Right forelimb (tissue), 1 donor: ENCODE measurements around the gene EHD3.
"Not testable (repeated sequence)": the region's sequence is repeated elsewhere in the genome, so short reads cannot be mapped to it uniquely, and the experiment has no call there.

ENCODE experiments used
- DNase-seq: peaks from one replicate; pipeline ENCODE4 v3.0.0-alpha.2; 2018

EHD3 gene

DNA sequence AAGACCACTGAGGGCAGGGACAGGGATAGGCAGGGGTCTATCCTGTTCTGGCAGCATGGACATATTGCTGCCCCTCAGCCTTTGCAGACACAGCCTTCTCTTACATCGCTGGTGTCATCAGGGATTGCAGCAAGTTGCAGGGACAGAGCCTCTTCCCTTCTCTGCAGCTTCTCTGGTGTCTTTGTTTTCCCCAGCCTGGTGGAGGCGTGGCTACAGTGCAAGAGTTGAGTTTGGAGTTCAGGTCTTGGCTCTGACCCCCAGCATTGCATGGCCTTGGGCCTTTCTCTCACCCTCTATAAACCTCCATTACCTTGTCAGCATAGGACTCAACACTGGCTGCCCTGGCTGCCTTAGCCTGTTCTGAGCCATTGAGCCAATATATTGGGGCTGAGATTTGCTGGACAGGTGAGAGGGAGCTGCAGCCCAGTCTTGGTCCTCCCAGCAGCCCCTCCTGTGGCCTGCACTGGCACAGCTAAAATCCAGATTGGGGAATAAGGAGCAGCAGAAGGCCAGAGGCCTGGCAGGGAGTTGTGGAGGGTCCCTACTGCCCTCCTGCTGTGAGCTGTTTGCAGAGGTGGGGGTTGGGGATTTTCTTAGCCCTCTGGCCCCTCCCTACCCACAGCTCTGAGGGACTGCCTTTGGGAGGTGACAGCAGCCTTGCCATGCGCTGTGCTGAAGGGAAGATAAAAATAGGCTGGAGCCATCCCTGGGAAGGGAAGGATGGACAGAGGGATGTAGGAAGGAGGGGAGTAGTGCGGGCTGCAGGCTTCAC lies 22.8 kb downstream of the EHD3 start:
- no peak for DNase-seq

DNA sequence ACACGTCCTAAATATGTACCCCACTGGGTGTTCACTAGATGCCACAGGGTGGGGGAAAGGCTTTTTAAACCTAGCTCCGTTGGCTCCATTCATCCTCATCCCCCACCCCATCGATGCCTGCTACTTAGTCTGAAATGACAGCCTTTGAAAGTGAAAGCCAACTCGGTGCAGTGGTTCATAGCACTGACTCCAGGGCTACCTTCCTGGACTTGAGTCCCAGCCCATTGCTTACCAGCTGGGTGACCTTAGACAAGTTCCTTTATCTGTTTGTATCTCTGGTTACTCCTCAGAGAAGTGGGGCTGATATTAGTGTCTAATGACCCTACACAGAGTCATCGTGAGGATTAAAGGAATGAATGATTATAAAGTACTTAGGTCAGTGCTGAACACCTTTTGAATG lies 24.4 kb downstream of the EHD3 start:
- no peak for DNase-seq

DNA sequence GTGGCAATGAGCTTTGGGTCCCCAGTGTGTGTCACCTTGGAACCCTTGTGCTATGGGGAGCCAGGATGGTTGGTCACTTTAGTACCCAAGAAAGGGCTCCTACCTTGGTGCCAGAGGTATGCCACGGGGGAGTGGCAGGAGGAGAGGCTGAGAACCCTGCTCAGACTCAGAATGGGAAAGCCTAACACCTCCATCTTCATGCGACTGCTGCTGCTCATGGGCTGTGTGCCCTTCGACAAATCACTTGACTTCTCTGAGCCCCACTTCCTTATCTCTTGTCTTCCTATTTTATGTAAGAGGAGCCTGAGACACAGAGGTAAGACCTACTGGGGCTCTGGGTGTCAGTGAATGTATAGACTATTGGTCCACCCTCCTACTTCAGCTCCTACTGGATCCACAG lies 25.1 kb downstream of the EHD3 start:
- no peak for DNase-seq

DNA sequence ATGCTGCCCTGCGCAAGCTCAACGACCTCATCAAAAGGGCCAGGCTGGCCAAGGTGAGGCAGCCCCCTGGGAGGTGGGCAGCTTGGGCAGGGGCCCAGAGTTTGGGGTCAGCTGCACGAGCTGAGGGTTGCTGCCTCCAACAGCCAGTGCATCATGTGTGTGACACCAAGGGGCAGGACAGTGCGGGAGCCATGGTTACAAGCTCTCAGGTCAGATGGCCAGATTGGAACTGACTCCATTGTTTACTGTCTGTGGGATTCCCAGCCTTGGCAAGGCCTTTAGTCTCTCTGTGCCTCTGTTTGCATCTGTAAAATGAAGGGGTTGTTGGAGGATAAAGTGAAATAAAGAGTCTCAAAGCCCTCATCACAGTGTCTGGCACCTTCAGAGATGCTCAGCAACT lies 26.9 kb downstream of the EHD3 start:
- DNase-seq: no peak

- DNase-seq: no peak
Observed at GRCh38 chr2:31263636-31264190, 29.8 kb downstream of the EHD3 start.

GRCh38 chr2:31265234-31265633 lies 31.3 kb downstream of the EHD3 start:
- DNase-seq: no peak

- DNase-seq: no peak
Observed at GRCh38 chr2:31266804-31267203, 32.9 kb downstream of the EHD3 start.

GRCh38 chr2:31267437-31268120 lies 33.6 kb downstream of the EHD3 start:
- DNase-seq: no peak

GRCh38 chr2:31268344-31268743 lies 34.4 kb downstream of the EHD3 start:
- DNase-seq: no peak

DNA sequence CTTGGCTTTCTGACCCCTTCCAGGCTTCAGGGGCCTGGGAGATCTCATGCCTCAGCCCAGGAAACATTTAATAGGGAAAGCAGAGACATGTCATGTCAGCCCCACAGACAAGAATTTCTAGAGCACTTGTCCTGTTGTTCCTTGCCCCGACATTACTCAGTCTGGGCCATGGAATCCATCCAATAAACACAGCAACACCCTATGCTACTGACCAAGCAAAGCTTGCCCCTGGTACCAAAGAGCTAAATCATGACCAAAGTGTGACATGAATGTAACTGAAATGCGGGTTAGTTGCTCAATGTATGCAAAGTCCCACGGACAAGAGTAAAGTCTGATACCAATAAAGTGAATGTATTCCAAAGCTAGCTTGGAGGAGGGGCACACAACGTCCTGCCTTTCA lies 35.1 kb downstream of the EHD3 start:
- DNase-seq: no peak

DNA sequence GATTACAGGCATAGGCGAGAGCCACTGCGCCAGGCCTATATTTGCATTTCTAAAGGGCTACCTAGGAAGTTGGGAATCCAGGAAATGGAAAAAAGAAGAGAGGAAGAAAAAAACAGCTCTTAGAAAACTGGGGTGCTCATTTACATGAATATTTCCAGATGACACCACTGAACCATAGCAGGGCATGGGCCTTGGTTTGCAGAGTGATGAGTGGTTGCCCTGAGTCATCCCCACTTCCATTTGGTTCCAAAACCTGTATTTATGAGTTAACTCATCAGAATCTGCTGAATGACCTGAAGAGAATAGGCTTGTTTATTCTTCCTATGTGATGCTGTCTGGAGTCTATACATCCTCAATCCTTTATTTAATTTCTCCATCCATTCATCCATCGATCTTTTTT lies 36.2 kb downstream of the EHD3 start:
- DNase-seq: no peak

DNA sequence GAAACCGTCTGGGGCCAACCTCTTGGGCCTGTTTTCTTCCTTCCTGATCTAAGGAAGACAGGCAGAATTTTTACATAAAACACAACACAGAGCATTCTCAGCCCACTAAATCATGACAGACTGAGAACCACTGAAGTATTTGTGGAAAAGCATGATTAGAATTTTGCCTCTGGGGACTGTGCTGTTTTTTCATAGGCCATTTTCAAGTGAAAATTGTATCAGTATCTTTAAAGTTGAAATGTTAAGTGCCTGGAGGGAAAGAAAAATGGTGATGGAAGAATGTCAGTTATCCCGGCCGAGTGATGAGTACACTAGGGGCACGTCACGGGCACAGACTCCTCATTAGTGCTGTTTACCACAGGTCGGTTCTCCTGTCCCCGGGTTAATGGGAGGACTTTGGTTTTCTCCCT lies 36.9 kb downstream of the EHD3 start:
- no peak for DNase-seq

GRCh38 chr2:31271851-31272267 lies 37.9 kb downstream of the EHD3 start:
- DNase-seq: no peak

GRCh38 chr2:31274401-31275075 lies 40.6 kb downstream of the EHD3 start:
- DNase-seq: no peak

DNA sequence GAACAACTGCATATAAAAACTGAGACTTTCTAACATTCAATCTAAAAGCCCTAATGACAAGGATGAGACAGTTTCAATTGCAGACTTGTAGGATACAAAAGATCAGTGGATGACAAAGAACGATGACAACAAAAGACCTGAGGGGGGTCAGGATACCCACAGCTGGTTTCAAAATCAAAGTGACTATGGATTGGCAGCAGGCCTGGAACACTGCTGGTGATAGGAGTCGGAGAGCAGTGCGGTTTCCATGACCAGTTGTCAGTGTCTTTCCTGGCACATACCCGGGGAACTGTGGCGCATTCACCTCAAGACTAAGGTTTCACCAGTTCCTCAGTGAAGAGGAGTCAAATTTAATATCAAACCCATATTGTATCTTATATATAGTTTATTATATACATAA lies 42.0 kb downstream of the EHD3 start:
- DNase-seq: no peak

GRCh38 chr2:31277621-31278020 lies 43.7 kb downstream of the EHD3 start:
- no peak for DNase-seq

GRCh38 chr2:31282634-31283033 lies 48.7 kb downstream of the EHD3 start:
- DNase-seq: no peak

DNA sequence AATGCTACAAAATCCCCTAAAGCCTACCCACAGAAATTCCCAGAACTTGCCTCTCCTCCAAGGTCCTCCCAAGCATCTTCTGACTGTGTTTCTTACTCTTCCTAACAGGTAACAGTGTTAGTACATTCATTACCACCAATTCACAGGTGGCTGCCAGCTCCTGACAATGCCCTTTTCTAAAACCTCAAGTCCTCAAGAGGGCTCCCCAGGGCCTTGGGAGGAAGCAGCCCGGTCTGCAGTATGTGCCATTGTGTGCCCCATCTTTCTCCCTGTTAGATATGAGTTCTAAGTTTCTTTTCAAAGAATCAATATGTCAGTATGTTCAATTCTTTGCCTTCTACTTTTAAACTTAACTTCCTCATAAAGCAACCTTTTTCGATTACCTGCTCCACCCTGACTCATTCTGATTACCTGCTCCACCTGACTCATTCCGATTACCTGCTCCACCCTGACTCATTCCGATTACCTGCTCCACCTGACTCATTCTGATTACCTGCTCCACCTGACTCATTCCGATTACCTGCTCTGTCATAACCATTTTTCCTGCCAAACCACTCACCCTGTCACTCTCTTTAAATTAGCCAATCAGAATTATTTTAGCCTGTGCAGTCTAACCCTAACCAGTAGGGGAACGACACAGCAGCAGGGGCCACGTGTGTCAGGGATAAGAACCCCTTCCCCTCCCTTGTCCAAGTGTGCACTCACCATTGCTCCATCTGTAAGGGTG lies 49.4 kb downstream of the EHD3 start:
- not testable (repeated sequence) for DNase-seq

DNA sequence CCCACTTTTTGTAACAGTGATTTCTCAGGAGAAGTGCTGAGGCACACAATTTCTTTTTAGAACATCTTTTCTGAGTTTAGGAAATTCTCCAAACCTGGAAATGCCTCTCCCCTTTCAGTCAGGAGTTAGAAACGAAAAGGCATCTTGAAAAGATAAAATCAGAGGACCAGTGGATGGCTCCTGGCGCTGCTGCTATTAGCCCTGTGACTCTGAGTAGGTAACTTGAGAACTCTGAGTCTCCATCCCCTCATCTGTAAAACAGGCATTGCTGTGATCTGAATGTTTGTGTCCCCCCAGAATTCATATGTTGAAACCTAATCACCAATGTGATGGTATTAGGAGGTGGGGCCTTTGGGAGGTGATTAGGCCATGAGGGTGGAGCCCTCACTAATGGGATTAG lies 50.2 kb downstream of the EHD3 start:
- no peak for DNase-seq

GRCh38 chr2:31286230-31286629 lies 52.3 kb downstream of the EHD3 start:
- no peak for DNase-seq

GRCh38 chr2:31286961-31287550 lies 53.1 kb downstream of the EHD3 start:
- DNase-seq: no peak

DNA sequence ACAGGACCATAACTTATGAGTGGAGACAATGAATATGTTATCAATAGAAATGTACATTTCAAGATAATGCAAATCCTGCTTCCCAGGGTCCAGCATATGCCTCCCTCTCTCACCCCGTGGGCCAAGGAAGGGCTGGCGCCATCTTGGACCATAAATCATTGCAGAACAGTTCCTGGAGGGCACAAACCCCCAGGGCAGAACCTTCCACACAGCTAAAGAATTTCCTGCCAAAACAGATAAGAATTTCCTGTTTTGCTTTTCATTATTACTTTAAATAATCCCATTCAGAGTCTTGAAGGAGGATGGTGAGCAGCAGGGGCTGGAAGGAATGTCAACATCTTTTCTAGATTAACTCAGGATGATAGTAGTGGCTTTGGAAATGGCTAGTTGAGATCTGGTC lies 53.7 kb downstream of the EHD3 start:
- no peak for DNase-seq

GRCh38 chr2:31294196-31294595 lies 60.2 kb downstream of the EHD3 start:
- DNase-seq: no peak
